Measurements from ENCODE around the gene TEKT1.
"Not testable (repeated sequence)": the region's sequence is repeated elsewhere in the genome, so short reads cannot be mapped to it uniquely, and the experiment has no call there.

GRCh38 chr17:6875276-6875675, 43.7 kb upstream of the TEKT1 start:
- not testable (repeated sequence) for TF ChIP-seq CTCF (IDR thresholded peaks at IDR 0.05; ENCODE audit: poor library complexity); EZH2 (IDR thresholded peaks at IDR 0.05; ENCODE audit: borderline replicate concordance)

All from hepatocyte (in vitro differentiated cells).